CD4-positive, CD25-positive, alpha-beta regulatory T cell (primary cell): ENCODE data around the gene OR1F1. TPM values are rescaled to one million over a fixed set of nuclear protein-coding genes. Genes with fewer than 3 reads are reported as not detected.
A peak's percentile ranks its signal among the peaks of the same experiment; 100 is the strongest.

Source experiments
- ATAC-seq, 2 donors: fragments of 150-1000 bp; cut with Tn5 transposase; one replicate each; pipeline ENCODE4 v1.10.0; 2021; ENCODE audit warnings: low read depth in 2 of 2, moderate number of reproducible peaks in 2 of 2, moderate library complexity in 1 of 2
- DNase-seq, 3 donors: peaks; one replicate each; pipeline versions ENCODE4 v3.0.0 to v3.0.0-alpha.2; 2012 to 2022; ENCODE audit warnings: mixed read lengths in 1 of 3
- H3K27ac ChIP-seq: one replicate; pipeline ENCODE4 v1.7.0; 2013; ENCODE audit warnings: mild to moderate bottlenecking, low read length; ENCODE audit not compliant: insufficient read depth, poor library complexity, severe bottlenecking
- H3K27me3 ChIP-seq: one replicate; pipeline ENCODE4 v1.7.0; 2013; ENCODE audit warnings: low read length; ENCODE audit not compliant: control insufficient read depth, insufficient read depth
- H3K36me3 ChIP-seq: one replicate; pipeline ENCODE4 v1.7.0; 2013; ENCODE audit warnings: mild to moderate bottlenecking, low read length, moderate library complexity; ENCODE audit not compliant: control insufficient read depth, insufficient read depth
- H3K4me1 ChIP-seq: 2 replicates; pipeline ENCODE4 v1.7.0; 2013; ENCODE audit warnings: mild to moderate bottlenecking, low read length; ENCODE audit not compliant: insufficient read depth, control insufficient read depth, poor library complexity, severe bottlenecking
- H3K4me3 ChIP-seq: one replicate; pipeline ENCODE4 v1.7.0; 2013; ENCODE audit warnings: low read depth, mild to moderate bottlenecking, low read length, moderate library complexity
- H3K9me3 ChIP-seq, 2 experiments: 1 replicate in 1 of 2; 2 replicates in 1 of 2; pipeline ENCODE4 v1.7.0; 2013; ENCODE audit warnings: low read length in 2 of 2, mild to moderate bottlenecking in 1 of 2, moderate library complexity in 1 of 2; ENCODE audit not compliant: control insufficient read depth in 2 of 2
- H3K27ac Mint-ChIP-seq, 3 donors: one replicate each; pipeline ENCODE4 v1.8.0; 2020 to 2022; ENCODE audit warnings: mild to moderate bottlenecking in 3 of 3, mixed read lengths in 3 of 3, moderate library complexity in 2 of 3
- H3K27me3 Mint-ChIP-seq: one replicate; pipeline ENCODE4 v1.8.0; 2022; ENCODE audit warnings: mild to moderate bottlenecking, mixed read lengths
- H3K36me3 Mint-ChIP-seq: one replicate; pipeline ENCODE4 v1.8.0; 2020; ENCODE audit warnings: mixed read lengths
- H3K4me1 Mint-ChIP-seq, 4 donors: one replicate each; pipeline ENCODE4 v1.8.0; 2020 to 2022; ENCODE audit warnings: mixed read lengths in 4 of 4, mild to moderate bottlenecking in 1 of 4
- H3K4me3 Mint-ChIP-seq, 4 donors: one replicate each; pipeline ENCODE4 v1.8.0; 2020 to 2022; ENCODE audit warnings: mild to moderate bottlenecking in 4 of 4, mixed read lengths in 4 of 4, moderate library complexity in 3 of 4
- H3K9me3 Mint-ChIP-seq, 7 donors: one replicate each; pipeline ENCODE4 v1.8.0; 2020 to 2022; ENCODE audit warnings: mixed read lengths in 7 of 7, mild to moderate bottlenecking in 3 of 7, moderate library complexity in 2 of 7
- polyA plus RNA-seq, 4 donors: library from polyadenylated mRNA; unstranded; fragments of 300-500 nt; fragmentation: Illumina TruSeq; gene quantifications; one replicate each; pipeline ENCODE4 v1.2.3, GENCODE V29; 2021
- total RNA-seq: library from RNA; stranded (reverse); gene quantifications from one replicate; pipeline ENCODE4 v1.2.3, GENCODE V29; 2022

Gene OR1F1
- total and polyA plus RNA-seq, 5 donors from 2014 or later = 0.20 to 0.70 (median 0.61) TPM; not detected in 2

DNA sequence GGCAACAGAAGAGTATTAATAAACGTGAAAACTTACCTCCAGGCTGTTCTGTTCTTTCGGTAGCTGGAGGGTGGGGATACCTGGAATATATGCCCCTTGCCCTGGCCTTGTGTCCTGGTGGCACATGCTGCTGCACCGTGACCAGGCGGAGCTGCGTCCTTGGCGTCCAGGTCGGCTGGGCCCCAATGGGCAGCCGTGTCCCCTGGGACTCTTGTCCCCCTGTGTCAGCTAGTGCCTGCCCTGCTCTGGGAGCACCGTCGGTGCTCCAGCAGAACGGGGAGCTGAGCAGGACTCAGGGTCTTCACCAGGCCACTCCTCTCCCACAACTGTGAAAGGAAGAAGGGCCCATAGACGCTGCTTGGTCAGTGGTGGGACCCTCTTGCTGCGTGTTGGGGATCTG, 45.2 kb upstream of the OR1F1 start:
- no peak for ATAC-seq
- no peaks in the 10 kb centered on the region for H3K9me3 ChIP-seq
- H3K4me3 ChIP-seq = no peak overlapping the region
- H3K27ac ChIP-seq = no peak overlapping the region
- H3K36me3 ChIP-seq = peaks cover 14% of the 10 kb centered on the region
- H3K4me1 ChIP-seq = no peaks in the 10 kb centered on the region
- Mint-ChIP-seq H3K4me1 (peaks cover 0 to 13% (median 0%) of the 10 kb centered on the region in 4 donors), H3K36me3 (peaks cover 10% of the 10 kb centered on the region), H3K27me3 (no peaks in the 10 kb centered on the region), H3K9me3 (no peaks in the 10 kb centered on the region), H3K4me3 (no peak overlapping the region), H3K27ac (no peak overlapping the region)
- H3K27me3 ChIP-seq = no peaks in the 10 kb centered on the region
- DNase-seq = no peak

DNA sequence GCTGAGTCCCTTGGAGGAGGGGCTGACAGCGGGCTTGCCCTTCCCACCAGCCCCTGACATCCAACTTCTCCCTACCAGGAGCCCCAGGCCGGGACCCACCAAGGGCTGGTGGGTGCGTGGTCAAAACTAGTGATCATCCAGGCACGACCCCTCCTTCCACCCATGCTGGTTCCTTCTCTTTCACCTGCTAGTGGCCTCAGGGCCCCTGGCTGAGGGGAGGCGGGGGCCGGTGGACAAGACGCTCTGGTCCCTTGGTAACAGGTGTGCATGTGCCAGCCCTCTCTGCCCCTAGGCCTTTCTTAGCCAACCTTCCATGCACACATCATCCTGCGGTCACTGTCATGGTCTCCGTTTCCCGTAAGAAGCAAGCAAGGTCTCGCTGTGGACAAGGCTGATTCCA, 44.8 kb upstream of the OR1F1 start:
- Histone ChIP-seq H3K27ac (no peak overlapping the region), H3K36me3 (peaks cover 14% of the 10 kb centered on the region), H3K9me3 (no peaks in the 10 kb centered on the region), H3K4me1 (no peaks in the 10 kb centered on the region), H3K27me3 (no peaks in the 10 kb centered on the region), H3K4me3 (no peak overlapping the region)
- Mint-ChIP-seq H3K27ac (peak overlapping the region in 1 of 3 donors; percentile 80), H3K4me3 (peak overlapping the region in 1 of 4 donors; percentile 58), H3K9me3 (no peaks in the 10 kb centered on the region), H3K36me3 (peaks cover 10% of the 10 kb centered on the region), H3K4me1 (peaks cover 0 to 10% (median 0%) of the 10 kb centered on the region in 4 donors), H3K27me3 (no peaks in the 10 kb centered on the region)
- ATAC-seq (no peak), DNase-seq (no peak)

DNA sequence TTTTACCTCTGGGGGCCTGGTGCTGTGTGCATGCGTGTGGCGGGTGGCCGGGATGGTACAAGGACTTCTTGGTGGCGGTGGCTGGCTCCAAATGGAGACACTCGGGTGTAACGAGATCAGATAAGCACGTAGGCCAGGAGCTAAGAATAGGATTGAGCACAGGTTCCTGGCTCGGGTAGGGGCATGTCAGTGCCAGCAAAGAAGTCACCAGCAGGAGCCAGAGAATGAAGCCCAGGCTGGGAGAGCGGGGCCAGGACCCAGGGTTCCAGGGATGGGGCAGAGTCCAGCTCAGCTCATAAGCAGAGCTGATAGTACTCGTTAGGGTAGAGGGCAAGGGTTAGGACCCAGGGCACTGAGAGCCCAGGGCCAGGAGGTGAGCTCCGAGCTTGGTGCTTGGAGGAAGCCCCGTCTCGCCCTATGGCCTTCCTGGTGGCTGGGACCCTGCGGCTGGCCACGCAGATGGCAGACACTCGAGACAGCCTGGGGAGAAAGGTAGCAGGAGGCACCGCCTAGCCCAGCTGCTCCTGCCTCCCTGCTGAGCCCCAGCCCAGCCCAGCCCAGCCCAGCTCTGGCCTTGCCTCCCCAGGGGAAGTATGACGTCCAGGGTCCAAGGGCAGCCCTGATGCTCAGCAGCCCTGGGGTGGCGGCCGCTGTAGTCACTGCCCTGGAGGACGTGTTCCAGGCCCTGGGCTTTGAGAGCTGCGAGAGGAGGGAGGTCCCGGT, 44.2 kb upstream of the OR1F1 start:
- H3K36me3 ChIP-seq = peaks cover 14% of the 10 kb centered on the region
- no peak overlapping the region for H3K4me3 Mint-ChIP-seq
- peaks cover 0 to 10% (median 0%) of the 10 kb centered on the region in 4 donors for H3K4me1 Mint-ChIP-seq

DNA sequence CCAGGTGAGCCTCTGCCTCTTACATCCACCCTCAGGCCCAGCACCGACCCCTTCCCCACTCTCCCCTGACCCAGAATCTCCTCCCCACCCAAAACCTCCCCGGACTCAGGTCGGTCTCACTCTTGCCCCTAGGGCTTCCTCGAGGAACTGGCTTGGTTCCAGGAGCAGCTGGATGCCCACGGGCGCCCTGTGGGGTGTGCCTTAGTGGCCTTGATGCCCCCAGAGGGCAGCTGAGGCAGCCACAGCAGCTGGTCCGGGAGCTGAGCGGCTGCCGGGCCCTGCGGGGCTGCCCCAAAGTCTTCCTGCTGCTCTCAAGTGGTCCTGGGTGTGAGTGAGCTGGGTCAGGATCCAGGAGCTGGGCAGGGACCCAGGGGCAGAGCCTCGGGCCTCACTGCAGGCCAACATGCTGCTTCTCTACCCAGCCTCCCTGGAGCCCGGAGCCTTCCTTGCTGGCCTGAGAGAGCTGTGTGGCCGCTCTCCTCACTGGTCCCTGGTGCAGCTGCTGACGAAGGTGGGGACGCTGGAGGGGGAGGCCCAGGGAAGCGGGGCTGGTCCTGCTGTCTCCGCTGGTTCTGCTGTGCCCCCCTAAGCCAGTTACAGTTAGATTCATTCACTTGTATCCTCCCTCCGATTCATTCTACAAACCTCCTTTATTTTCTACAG, 43.6 kb upstream of the OR1F1 start:
- H3K9me3 ChIP-seq = no peaks in the 10 kb centered on the region
- no peak for DNase-seq
- H3K27me3 ChIP-seq = no peaks in the 10 kb centered on the region
- no peak overlapping the region for H3K27ac ChIP-seq
- H3K4me1 Mint-ChIP-seq = peaks cover 0 to 14% (median 2%) of the 10 kb centered on the region in 4 donors
- peaks cover 7% of the 10 kb centered on the region for H3K36me3 Mint-ChIP-seq
- H3K36me3 ChIP-seq = peaks cover 10% of the 10 kb centered on the region
- no peaks in the 10 kb centered on the region for H3K9me3 Mint-ChIP-seq
- ATAC-seq = no peak
- peaks cover 2% of the 10 kb centered on the region for H3K4me1 ChIP-seq
- H3K4me3 ChIP-seq = no peak overlapping the region
- H3K27me3 Mint-ChIP-seq = no peaks in the 10 kb centered on the region
- no peak overlapping the region for H3K4me3 Mint-ChIP-seq
- H3K27ac Mint-ChIP-seq = no peak overlapping the region

More for the DNA sequence above, 44.2 kb upstream of the OR1F1 start:
- no peak overlapping the region for H3K27ac ChIP-seq
- no peaks in the 10 kb centered on the region for H3K4me1 ChIP-seq
- no peak for ATAC-seq
- no peak overlapping the region for H3K4me3 ChIP-seq
- H3K9me3 ChIP-seq = no peaks in the 10 kb centered on the region
- no peaks in the 10 kb centered on the region for H3K27me3 Mint-ChIP-seq
- H3K36me3 Mint-ChIP-seq = peaks cover 10% of the 10 kb centered on the region
- no peaks in the 10 kb centered on the region for H3K9me3 Mint-ChIP-seq
- peak overlapping the region in 1 of 3 donors; percentile 80 for H3K27ac Mint-ChIP-seq
- no peaks in the 10 kb centered on the region for H3K27me3 ChIP-seq
- DNase-seq = no peak

DNA sequence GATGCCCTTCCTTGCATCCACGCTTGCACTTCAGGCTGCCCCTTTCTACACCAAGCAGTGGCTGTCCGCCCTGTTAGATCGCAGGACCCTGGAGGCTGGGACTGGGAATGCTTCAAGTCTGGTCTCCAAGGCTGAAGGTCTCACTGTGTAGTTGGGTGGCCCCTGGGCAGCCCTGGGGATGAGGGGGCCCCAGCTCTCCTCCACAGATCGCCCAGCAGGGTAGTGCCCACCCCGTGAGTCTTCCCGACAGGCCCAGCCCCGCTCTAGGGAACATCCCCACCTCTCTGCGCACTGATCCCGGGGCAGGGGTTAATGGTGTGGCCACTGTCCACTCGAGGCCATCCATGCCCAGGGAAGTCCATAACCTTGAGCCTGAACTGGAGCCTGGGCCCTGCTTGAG, 42.9 kb upstream of the OR1F1 start:
- Mint-ChIP-seq H3K4me1 (peaks cover 0 to 20% (median 4%) of the 10 kb centered on the region in 4 donors), H3K27me3 (peaks cover 3% of the 10 kb centered on the region), H3K36me3 (peaks cover 7% of the 10 kb centered on the region), H3K27ac (no peak overlapping the region), H3K4me3 (no peak overlapping the region), H3K9me3 (peaks cover 0 to 3% (median 0%) of the 10 kb centered on the region in 7 donors)
- H3K27ac ChIP-seq = no peak overlapping the region
- no peaks in the 10 kb centered on the region for H3K9me3 ChIP-seq
- ATAC-seq (no peak), DNase-seq (no peak)
- H3K27me3 ChIP-seq = no peaks in the 10 kb centered on the region
- H3K36me3 ChIP-seq = peaks cover 10% of the 10 kb centered on the region
- no peak overlapping the region for H3K4me3 ChIP-seq
- peaks cover 9% of the 10 kb centered on the region for H3K4me1 ChIP-seq

DNA sequence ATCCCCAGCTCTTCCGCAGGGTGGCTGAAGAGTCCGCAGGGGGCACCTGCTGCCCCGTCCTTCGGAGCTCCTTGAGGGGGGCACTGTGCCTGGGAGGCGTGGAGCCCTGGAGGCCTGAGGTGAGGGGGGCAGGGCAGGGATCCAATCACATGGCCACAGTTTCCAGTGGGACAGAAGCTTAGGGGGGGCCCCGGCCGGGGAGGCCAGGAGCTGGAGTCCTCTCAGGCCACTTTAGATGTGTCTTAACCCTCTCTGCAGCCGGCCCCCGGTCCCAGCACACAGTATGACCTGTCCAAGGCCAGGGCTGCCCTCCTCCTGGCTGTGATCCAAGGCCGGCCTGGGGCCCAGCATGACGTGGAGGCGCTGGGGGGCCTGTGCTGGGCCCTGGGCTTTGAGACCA, 42.3 kb upstream of the OR1F1 start:
- H3K4me3 Mint-ChIP-seq = no peak overlapping the region
- no peak overlapping the region for H3K27ac Mint-ChIP-seq
- H3K36me3 Mint-ChIP-seq = peaks cover 7% of the 10 kb centered on the region
- no peak for DNase-seq
- Histone ChIP-seq H3K4me1 (peaks cover 12% of the 10 kb centered on the region), H3K4me3 (no peak overlapping the region), H3K27ac (no peak overlapping the region), H3K27me3 (no peaks in the 10 kb centered on the region), H3K9me3 (no peaks in the 10 kb centered on the region), H3K36me3 (peaks cover 10% of the 10 kb centered on the region)
- no peak for ATAC-seq
- peaks cover 0 to 5% (median 0%) of the 10 kb centered on the region in 7 donors for H3K9me3 Mint-ChIP-seq
- H3K4me1 Mint-ChIP-seq = peaks cover 0 to 22% (median 6%) of the 10 kb centered on the region in 4 donors
- H3K27me3 Mint-ChIP-seq = peaks cover 8% of the 10 kb centered on the region

DNA sequence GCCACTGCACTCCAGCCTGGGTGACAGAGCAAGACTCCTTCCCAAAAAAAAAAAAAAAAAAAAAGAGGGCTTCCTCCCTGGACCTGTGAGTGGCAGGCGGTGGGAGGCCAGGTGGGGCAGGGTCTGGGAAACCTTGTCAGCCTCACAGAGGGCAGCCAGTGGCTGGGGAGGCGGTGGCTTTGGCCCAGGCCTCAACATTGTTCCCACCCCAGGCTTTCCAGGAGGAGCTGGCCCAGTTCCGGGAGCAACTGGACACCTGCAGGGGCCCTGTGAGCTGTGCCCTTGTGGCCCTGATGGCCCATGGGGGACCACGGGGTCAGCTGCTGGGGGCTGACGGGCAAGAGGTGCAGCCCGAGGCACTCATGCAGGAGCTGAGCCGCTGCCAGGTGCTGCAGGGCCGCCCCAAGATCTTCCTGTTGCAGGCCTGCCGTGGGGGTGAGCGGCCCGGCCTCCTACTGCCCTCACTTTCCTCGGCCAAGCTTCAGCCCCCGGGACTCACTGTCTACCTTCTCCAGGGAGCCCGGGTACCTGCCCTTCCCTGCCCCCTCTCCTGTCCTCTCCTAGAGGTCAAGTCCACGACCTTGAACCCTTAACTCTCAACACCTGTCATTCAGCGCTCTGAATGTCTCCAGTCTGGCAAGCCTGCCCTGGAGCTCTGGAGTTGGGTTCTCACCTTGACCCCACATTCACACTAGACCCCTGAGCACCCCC, 40.8 kb upstream of the OR1F1 start:
- DNase-seq = no peak

More for the DNA sequence above, 40.8 kb upstream of the OR1F1 start:
- peaks cover 0 to 6% (median 0%) of the 10 kb centered on the region in 7 donors for H3K9me3 Mint-ChIP-seq
- peaks cover 4% of the 10 kb centered on the region for H3K36me3 Mint-ChIP-seq
- ATAC-seq = no peak
- no peak overlapping the region for H3K27ac ChIP-seq
- no peaks in the 10 kb centered on the region for H3K27me3 ChIP-seq
- no peak overlapping the region for H3K4me3 ChIP-seq
- peaks cover 18% of the 10 kb centered on the region for H3K27me3 Mint-ChIP-seq
- peaks cover 2% of the 10 kb centered on the region for H3K36me3 ChIP-seq
- peak overlapping the region in 1 of 3 donors; percentile 17 for H3K27ac Mint-ChIP-seq
- H3K4me1 ChIP-seq = peaks cover 19% of the 10 kb centered on the region
- no peaks in the 10 kb centered on the region for H3K9me3 ChIP-seq
- H3K4me1 Mint-ChIP-seq = peaks cover 5 to 30% (median 13%) of the 10 kb centered on the region in 4 donors
- H3K4me3 Mint-ChIP-seq = peak overlapping the region in 1 of 4 donors; percentile 12
